ENCODE measurements around the gene MARCHF10. TPM values are rescaled to one million over a fixed set of nuclear protein-coding genes. Genes with fewer than 3 reads are reported as not detected.

Gene MARCHF10
- total and polyA plus RNA-seq, 9 donors: 0.06 to 6.5 (median 0.46) TPM; not detected in 3

- Histone ChIP-seq H3K4me3 (no peak overlapping the region), H3K9me3 (no peaks in the 10 kb centered on the region), H3K27ac (no peak overlapping the region), H3K27me3 (no peaks in the 10 kb centered on the region), H3K36me3 (no peaks in the 10 kb centered on the region), H3K4me1 (ENCODE audit: insufficient read depth) (peaks cover 2% of the 10 kb centered on the region)
- peak in 3 of 5 donors; percentile 13 to 45 (median 43) for DNase-seq
- TF ChIP-seq CTCF (IDR thresholded peaks at IDR 0.05): no peak
- no peak for TF ChIP-seq POLR2A (IDR thresholded peaks at IDR 0.05)
- no peak for TF ChIP-seq EP300 (IDR thresholded peaks at IDR 0.05)
- WGBS, 3 donors: 35 to 46% (median 38%) methylated on average over 21 of the region's 21 CpGs
- intact Hi-C loops (cut with DNase I): no loop called here
Measured at GRCh38 chr17:62778990-62779681, 29.0 kb downstream of the MARCHF10 start.

- no peaks in the 10 kb centered on the region for H3K36me3 ChIP-seq
- H3K27ac ChIP-seq: no peak overlapping the region
- no peaks in the 10 kb centered on the region for H3K9me3 ChIP-seq
- DNase-seq: no peak
- intact Hi-C loops (cut with DNase I): no loop called here
- H3K4me3 ChIP-seq: no peak overlapping the region
- WGBS, 3 donors: 73 to 80% (median 74%) methylated on average over 4 of the region's 4 CpGs
- H3K4me1 ChIP-seq (ENCODE audit: insufficient read depth): peaks cover 2% of the 10 kb centered on the region
- H3K27me3 ChIP-seq: no peaks in the 10 kb centered on the region
- TF ChIP-seq EP300 (IDR thresholded peaks at IDR 0.05) (no peak), CTCF (IDR thresholded peaks at IDR 0.05) (no peak), POLR2A (IDR thresholded peaks at IDR 0.05) (no peak)
Measured at GRCh38 chr17:62775876-62776275, 32.2 kb downstream of the MARCHF10 start.

- intact Hi-C loops (cut with DNase I): loop anchor here in 1 of 4 donors (1.0 kb wide), 1 partner anchor 23 kb away; no protein-coding TSS in a partner anchor
- Histone ChIP-seq H3K36me3 (no peaks in the 10 kb centered on the region), H3K4me1 (ENCODE audit: insufficient read depth) (peaks cover 2% of the 10 kb centered on the region), H3K4me3 (no peak overlapping the region), H3K9me3 (no peaks in the 10 kb centered on the region), H3K27me3 (no peaks in the 10 kb centered on the region), H3K27ac (no peak overlapping the region)
- 66 to 77% (median 73%) methylated on average over 5 of the region's 5 CpGs for WGBS, 3 donors
- DNase-seq: no peak
- TF ChIP-seq CTCF (IDR thresholded peaks at IDR 0.05): no peak
- no peak for TF ChIP-seq POLR2A (IDR thresholded peaks at IDR 0.05)
- TF ChIP-seq EP300 (IDR thresholded peaks at IDR 0.05): no peak
Measured at GRCh38 chr17:62774338-62774737, 33.8 kb downstream of the MARCHF10 start.

GRCh38 chr17:62767997-62768396, 40.1 kb downstream of the MARCHF10 start:
- H3K27ac ChIP-seq: no peak overlapping the region
- H3K4me3 ChIP-seq: no peak overlapping the region
- H3K27me3 ChIP-seq: no peaks in the 10 kb centered on the region
- no peaks in the 10 kb centered on the region for H3K9me3 ChIP-seq
- no peak for TF ChIP-seq CTCF (IDR thresholded peaks at IDR 0.05)
- no peak for TF ChIP-seq EP300 (IDR thresholded peaks at IDR 0.05)
- no peak for TF ChIP-seq POLR2A (IDR thresholded peaks at IDR 0.05)
- H3K36me3 ChIP-seq: no peaks in the 10 kb centered on the region
- DNase-seq: no peak
- no peaks in the 10 kb centered on the region for H3K4me1 ChIP-seq (ENCODE audit: insufficient read depth)
- 87 to 91% (median 87%) methylated on average over 5 of the region's 5 CpGs for WGBS, 3 donors
- intact Hi-C loops (cut with DNase I): no loop called here

Measured in ovary (tissue), 9 donors.